Stimulated activated CD4-positive, alpha-beta T cell treated with anti-CD3 and anti-CD28 coated beads, Interleukin-12 subunit alpha, Interleukin-12 subunit beta, amount 100 ng/mL, for 24 hours (primary cell): ENCODE data around the gene PARD6G.

ENCODE experiments used
- DNase-seq, 2 experiments: peaks; one replicate each; pipeline ENCODE4 v3.0.0-alpha.2; 2020; ENCODE audit warnings: low read depth in 2 of 2

Gene PARD6G

GRCh38 chr18:80191264-80191663 is 56.0 kb downstream of the PARD6G start:
- DNase-seq: no peak

GRCh38 chr18:80190311-80190710 is 57.0 kb downstream of the PARD6G start:
- no peak for DNase-seq

GRCh38 chr18:80189531-80189865 is 57.8 kb downstream of the PARD6G start:
- no peak for DNase-seq

GRCh38 chr18:80188643-80189530 is 58.4 kb downstream of the PARD6G start:
- DNase-seq: no peak

GRCh38 chr18:80187956-80188642 is 59.2 kb downstream of the PARD6G start:
- no peak for DNase-seq

- no peak for DNase-seq
Measured at GRCh38 chr18:80185545-80185944, 61.8 kb downstream of the PARD6G start.

GRCh38 chr18:80184243-80184772 is 63.0 kb downstream of the PARD6G start:
- DNase-seq: no peak

GRCh38 chr18:80183273-80184050 is 63.9 kb downstream of the PARD6G start:
- no peak for DNase-seq

- DNase-seq: no peak
Measured at GRCh38 chr18:80182855-80183254, 64.5 kb downstream of the PARD6G start.

- DNase-seq: no peak
Measured at GRCh38 chr18:80181642-80182461, 65.5 kb downstream of the PARD6G start.

GRCh38 chr18:80180778-80181564 is 66.3 kb downstream of the PARD6G start:
- no peak for DNase-seq

GRCh38 chr18:80179857-80180558 is 67.3 kb downstream of the PARD6G start:
- no peak for DNase-seq

- no peak for DNase-seq
Measured at GRCh38 chr18:80178935-80179818, 68.1 kb downstream of the PARD6G start.

- DNase-seq: no peak
Measured at GRCh38 chr18:80177128-80177527, 70.2 kb downstream of the PARD6G start.

- no peak for DNase-seq
Measured at GRCh38 chr18:80176334-80177073, 70.8 kb downstream of the PARD6G start.

- DNase-seq: no peak
Measured at GRCh38 chr18:80175451-80176204, 71.7 kb downstream of the PARD6G start.

GRCh38 chr18:80173060-80173459 is 74.3 kb downstream of the PARD6G start:
- DNase-seq: no peak
